IMR-90 (cell line): ENCODE data around the gene ICAM1.

ENCODE experiments used
- CTCF ChIP-seq: conservative IDR thresholded peaks from 2 replicates; pipeline ENCODE4 v1.5.1; 2012; ENCODE audit warnings: mild to moderate bottlenecking, low read depth, low read length, improper control_type of control experiment
- MAFK ChIP-seq: IDR thresholded peaks from 2 replicates; pipeline ENCODE4 v1.6.1; 2012; ENCODE audit warnings: low read depth, low read length, improper control_type of control experiment
- MAZ ChIP-seq: IDR thresholded peaks from 2 replicates; pipeline ENCODE4 v1.6.1; 2012; ENCODE audit warnings: low read depth, mild to moderate bottlenecking, low read length, improper control_type of control experiment, moderate library complexity, borderline replicate concordance
- NFE2L2 ChIP-seq: fragments of 150-350 bp; IDR thresholded peaks from 2 replicates; pipeline ENCODE4 v1.6.1; 2016; ENCODE audit warnings: low read depth, mild to moderate bottlenecking, low read length
- RCOR1 ChIP-seq: IDR thresholded peaks from 2 replicates; pipeline ENCODE4 v1.6.1; 2012; ENCODE audit warnings: mild to moderate bottlenecking, low read length, improper control_type of control experiment; ENCODE audit not compliant: insufficient replicate concordance

DNA sequence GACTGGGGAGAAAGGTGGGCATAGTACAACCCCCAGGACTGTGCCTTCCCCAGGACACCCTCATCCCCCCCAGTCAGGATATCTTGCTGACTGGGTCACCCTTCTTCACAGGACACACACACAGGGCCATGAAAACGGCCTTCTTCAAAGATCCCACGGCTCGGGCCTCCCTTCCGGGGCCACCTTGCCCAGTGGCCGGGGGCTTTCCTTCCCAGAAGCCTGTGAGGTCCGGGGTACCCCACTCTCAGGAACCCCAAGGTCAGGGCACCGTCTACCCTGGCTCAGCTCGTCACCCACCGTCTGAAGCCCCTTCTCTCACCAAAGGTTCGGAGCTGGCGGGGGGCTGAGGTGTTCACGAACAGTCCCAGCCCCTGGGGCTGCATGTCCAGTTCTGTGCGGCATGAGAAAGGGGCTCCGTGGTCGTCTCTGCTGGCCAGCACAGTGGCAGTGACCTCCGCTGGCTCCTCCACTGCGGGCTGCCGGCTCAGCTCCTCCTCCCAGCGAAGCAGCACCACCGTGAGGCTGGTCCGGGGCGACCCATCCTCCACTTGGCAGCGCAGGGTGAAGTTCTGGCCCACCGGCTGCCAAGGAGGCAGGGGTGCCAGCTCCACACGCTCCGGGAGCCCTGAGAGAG, 64.5 kb downstream of the ICAM1 start:
- TF ChIP-seq MAFK = no peak
- TF ChIP-seq CTCF = no peak
- TF ChIP-seq NFE2L2 = no peak
- TF ChIP-seq RCOR1 = no peak
- no peak for TF ChIP-seq MAZ
